Activated CD8-positive, alpha-beta memory T cell treated with anti-CD3 and anti-CD28 coated beads, Interleukin-2, amount 50 U/mL, for 4 hours (primary cell): Measurements from ENCODE around the gene FLVCR2.

Experiments
- DNase-seq: peaks from one replicate; pipeline ENCODE4 v3.0.0-alpha.2; 2020

The FLVCR2 gene

GRCh38 chr14:75636100-75636692 is 57.8 kb downstream of the FLVCR2 start:
- DNase-seq, result no peak

GRCh38 chr14:75640876-75641275 is 62.5 kb downstream of the FLVCR2 start:
- no peak for DNase-seq

- no peak for DNase-seq
Observed at GRCh38 chr14:75643985-75644384, 65.6 kb downstream of the FLVCR2 start.

DNA sequence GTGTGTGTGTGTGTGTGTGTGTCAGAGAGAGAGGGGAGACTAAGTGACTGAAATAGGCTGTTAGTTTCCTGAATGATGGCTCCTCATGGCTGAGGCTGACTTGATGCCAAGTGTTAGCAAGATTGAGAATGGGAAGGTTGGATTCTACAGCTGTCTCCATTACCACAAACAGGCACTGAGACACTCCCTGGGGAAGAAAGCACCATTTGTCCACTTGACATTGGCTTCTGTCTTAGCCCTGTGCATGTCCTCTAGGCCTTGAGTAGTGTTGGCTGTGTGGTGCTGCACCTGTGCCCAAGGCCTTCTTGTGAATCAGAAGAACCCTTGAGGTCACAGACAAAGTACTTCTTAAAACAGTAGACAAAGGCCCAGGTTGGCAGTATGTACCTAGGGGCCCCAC is 66.6 kb downstream of the FLVCR2 start:
- DNase-seq, result no peak

DNA sequence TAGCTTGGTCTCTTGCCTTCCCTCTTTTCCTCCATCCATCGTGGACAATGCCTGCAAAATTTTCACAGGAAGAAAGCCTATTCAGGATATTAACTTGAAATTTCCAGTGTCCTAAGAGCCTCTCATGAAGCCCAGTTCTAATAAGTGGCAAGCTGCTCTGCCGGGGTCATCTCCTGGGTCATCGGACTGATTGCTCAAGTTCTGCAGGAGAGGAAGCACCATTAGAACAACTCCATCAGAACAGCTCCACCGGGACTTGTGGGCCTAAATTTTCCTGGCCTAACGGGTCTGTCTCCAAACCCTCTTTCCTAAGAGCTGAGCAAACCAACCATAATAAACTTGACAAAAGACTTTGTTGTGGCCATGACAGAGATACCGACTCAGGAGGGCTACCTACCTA is 68.3 kb downstream of the FLVCR2 start:
- no peak for DNase-seq

GRCh38 chr14:75647640-75648039 is 69.2 kb downstream of the FLVCR2 start:
- DNase-seq, result no peak

- DNase-seq, result no peak
Observed at GRCh38 chr14:75648066-75648838, 69.8 kb downstream of the FLVCR2 start.

DNA sequence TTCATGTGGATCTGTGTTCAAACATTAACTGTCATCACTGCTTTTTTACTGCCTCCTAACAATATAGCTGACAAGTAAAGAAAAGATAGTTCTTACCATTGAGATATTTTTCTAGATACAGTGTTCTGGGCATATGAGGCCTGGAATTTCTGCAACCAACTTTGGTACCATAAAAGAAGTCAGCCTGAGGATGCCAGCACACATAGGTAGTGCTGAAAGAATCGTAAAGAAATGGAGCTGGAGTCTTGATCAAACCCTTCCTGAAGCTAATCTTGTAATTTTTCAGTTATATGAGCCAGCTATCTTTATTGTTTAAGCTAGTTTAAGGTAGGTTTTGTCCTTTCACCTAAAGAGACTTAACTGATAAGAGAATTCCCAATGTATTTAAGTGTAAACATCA is 70.9 kb downstream of the FLVCR2 start:
- DNase-seq, result no peak

GRCh38 chr14:75649773-75650172 is 71.4 kb downstream of the FLVCR2 start:
- DNase-seq, result no peak

DNA sequence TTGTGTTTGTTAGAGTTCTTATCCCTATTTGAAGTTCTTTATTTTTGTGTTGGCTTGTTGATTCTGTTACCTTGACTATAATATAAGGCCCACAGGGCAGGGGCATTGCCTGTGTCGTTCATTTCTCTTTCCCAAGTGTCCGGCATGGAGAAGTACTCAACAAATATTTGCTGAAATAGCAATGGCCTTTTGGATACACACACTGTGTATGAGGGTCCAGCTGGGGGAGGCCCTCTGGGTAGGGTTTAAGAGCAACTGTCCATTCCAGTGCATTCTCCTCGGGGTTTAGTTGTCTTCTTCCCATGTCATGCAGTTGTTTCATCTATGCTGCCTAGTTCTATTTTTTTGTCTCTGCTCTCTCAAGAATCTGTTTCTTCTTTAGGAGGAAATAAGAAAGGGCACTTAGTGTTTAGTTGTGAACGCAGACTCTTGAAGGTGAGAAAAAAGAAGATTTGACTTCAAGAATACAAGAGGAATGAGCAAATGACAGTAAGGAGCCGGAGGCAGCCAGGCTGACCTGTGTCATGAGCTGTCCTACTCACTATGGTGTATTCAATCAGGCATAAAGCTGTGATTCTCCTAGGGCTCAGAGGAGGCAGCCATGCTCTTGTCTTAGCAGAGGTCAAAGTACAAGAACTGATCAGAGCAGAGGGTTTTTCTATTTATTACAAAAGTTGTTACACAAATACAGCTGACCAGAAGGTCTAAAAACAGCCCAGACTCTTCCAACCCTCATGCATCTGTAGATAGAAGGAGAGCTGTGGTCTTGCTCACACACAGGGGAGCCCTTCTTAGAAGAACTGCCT is 72.0 kb downstream of the FLVCR2 start:
- DNase-seq, result no peak

- no peak for DNase-seq
Observed at GRCh38 chr14:75653563-75653962, 75.1 kb downstream of the FLVCR2 start.

GRCh38 chr14:75654127-75654732 is 75.8 kb downstream of the FLVCR2 start:
- peak; percentile 83 for DNase-seq

- no peak for DNase-seq
Observed at GRCh38 chr14:75655235-75655634, 76.8 kb downstream of the FLVCR2 start.

GRCh38 chr14:75657331-75657730 is 78.9 kb downstream of the FLVCR2 start:
- DNase-seq, result no peak

DNA sequence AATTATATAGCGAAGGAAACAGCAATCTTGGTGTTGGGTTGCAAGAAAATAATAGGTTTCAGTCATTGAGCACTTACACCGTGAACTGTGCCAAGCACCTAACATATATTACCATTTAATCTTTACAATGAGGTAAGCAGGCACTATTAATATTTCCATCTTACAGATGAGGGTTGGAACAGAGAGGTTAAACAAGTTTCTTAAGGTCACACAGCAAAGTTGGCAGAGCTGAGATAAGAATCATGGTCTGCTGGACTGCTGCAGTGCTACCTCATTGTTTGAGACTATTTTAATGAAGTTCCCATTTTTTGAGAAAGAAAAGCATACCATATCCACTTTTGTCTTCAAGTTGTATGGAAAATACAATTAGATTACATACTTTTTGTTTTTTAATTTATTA is 80.5 kb downstream of the FLVCR2 start:
- DNase-seq, result no peak

- no peak for DNase-seq
Observed at GRCh38 chr14:75660238-75660629, 81.8 kb downstream of the FLVCR2 start.

DNA sequence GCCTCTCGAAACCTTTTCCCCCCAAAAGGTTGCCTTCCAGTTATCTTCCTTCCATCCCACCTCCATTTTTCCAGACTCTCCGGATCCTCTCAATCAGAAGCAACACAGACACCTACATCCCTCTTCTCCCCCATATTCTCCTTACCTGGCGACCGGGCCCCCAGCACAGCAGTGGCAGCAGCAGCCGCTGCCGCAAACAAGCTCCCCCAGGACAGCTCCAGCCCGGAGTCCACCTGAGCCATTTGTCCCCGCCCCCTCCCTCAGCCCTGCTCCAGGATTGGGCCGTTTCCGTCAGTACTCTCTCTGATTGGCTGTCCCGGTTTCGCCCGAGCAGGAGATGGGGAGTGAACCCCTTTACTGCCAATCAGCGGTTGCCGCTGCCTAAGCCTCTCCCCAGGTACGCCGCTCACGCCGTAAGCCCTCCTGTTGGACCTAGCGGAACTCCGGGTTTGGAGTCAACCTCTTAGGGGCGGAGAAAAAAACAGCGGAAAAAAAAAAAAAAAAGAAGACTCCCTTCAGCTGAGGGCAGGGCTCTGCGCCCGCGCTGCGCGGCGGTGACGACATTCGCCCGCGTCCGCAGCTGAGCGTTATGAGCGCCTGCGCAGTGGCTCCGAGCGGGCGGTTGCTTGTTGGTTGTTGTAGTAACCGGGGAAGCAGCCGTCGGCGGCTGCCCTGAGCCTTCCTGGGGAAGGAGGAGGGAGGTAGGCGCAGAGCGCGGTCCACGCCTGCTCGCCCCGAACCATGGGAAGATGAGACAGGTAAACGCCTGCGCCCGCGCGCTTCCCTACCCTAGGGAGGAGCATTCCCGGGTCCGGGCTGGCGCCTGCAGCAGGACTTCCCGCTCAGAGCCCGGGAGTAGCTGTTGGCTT is 82.4 kb downstream of the FLVCR2 start, which contains the start of the genes ERG28 and TTLL5:
TSS of gene ERG28 (minus strand) at position 247 of the 869 bp plus-strand sequence. CDS start 3,374 bp downstream, outside the sequence.
TSS of gene TTLL5 (plus strand) at position 617 of the 869 bp plus-strand sequence. CDS start 1,904 bp downstream, outside the sequence.
- DNase-seq, result peak; percentile 96

DNA sequence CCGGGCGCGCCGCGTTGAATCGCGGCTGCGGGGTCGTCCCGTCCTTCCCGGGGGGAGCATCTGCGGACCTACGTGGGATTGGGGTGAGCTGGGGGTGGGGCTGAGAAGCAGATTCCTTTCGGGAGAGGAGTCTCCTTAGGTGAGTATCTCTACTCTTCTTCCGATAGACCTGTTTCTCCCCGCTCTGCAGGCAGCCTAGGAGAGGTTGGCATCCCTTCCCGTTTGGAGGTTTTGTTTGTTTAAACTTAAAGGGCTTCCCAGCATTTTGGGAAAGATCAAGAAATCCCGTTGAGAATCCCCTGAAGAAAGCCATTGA is 83.0 kb downstream of the FLVCR2 start:
- no peak for DNase-seq

GRCh38 chr14:75662966-75663365 is 84.5 kb downstream of the FLVCR2 start:
- no peak for DNase-seq

- DNase-seq, result no peak
Observed at GRCh38 chr14:75667099-75667765, 88.8 kb downstream of the FLVCR2 start.

DNA sequence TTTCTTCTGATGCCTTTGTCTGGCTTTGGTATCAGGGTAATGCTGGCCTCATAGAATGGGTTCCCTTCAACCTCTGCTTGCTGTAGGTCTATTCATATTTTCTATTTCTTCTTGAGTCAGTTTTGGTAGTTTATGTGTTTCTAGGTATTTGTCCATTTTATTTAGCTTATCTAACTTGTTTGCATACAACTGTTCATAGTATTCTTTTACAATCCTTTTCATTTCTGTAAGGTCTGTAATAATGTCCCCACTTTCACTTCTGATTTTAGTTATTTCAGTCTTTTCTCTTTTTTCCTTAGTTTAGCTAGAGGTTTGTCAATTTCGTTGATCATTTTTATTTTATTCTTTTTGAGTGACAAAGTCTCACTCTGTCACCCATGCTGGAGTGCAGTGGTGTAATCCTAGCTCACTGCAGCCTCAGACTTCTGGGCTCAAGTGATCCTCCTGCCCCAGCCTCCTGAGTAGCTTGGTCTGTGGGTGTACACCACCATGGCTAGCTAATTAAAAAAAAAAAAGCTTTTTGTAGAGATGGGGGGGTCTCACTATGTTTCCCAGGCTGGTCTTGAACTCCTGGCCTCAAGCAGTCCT is 94.3 kb downstream of the FLVCR2 start:
- no peak for DNase-seq
